Lower leg skin (tissue), 3 donors: Measurements from ENCODE around the gene TTC9C.
"Not testable (repeated sequence)": the region's sequence is repeated elsewhere in the genome, so short reads cannot be mapped to it uniquely, and the experiment has no call there.

Source experiments
- POLR2A ChIP-seq, 2 donors: fragments of 450-650 bp; IDR thresholded peaks; one replicate each; pipeline ENCODE4 v1.6.1; 2016 to 2017; ENCODE audit warnings: antibody characterized with exemption in 2 of 2, mild to moderate bottlenecking in 1 of 2, moderate library complexity in 1 of 2
- TF ChIP-seq, protein P1 (sequence below), 3 donors: fragments of 450-650 bp; IDR thresholded peaks; one replicate each; pipeline ENCODE4 v1.5.1; 2016; ENCODE audit warnings: antibody characterized with exemption in 3 of 3, mild to moderate bottlenecking in 3 of 3, moderate library complexity in 2 of 3

DNA sequence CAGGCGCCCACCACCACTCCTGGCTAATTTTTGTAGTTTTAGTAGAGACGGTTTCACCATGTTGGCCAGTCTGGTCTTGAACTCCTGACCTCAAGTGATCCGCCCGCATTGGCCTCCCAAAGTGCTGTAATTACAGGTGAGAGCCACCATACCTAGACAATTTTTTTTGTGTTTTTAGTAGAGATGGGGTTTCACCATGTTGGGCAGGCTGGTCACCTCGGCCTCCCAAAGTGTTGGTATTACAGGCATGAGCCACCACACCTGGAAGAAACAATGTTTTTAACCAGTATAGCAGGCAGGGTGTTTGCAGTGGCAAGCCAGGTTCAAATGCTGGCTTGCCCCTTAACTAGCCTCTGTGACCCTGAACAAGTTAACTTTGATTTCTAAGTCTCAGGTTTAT, 21.6 kb downstream of the TTC9C start:
- TF ChIP-seq, protein P1, sequence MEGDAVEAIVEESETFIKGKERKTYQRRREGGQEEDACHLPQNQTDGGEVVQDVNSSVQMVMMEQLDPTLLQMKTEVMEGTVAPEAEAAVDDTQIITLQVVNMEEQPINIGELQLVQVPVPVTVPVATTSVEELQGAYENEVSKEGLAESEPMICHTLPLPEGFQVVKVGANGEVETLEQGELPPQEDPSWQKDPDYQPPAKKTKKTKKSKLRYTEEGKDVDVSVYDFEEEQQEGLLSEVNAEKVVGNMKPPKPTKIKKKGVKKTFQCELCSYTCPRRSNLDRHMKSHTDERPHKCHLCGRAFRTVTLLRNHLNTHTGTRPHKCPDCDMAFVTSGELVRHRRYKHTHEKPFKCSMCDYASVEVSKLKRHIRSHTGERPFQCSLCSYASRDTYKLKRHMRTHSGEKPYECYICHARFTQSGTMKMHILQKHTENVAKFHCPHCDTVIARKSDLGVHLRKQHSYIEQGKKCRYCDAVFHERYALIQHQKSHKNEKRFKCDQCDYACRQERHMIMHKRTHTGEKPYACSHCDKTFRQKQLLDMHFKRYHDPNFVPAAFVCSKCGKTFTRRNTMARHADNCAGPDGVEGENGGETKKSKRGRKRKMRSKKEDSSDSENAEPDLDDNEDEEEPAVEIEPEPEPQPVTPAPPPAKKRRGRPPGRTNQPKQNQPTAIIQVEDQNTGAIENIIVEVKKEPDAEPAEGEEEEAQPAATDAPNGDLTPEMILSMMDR (IDR thresholded peaks at IDR 0.05), result not testable (repeated sequence)
- not testable (repeated sequence) for TF ChIP-seq POLR2A (IDR thresholded peaks at IDR 0.05)
